ENCODE measurements around the gene BARD1.
"Not testable (repeated sequence)": the region's sequence is repeated elsewhere in the genome, so short reads cannot be mapped to it uniquely, and the experiment has no call there.

BARD1 gene

GRCh38 chr2:214800180-214800579 lies 9.3 kb downstream of the BARD1 start:
- DNase-seq (ENCODE audit: low spot score) = no peak
- TF ChIP-seq CTCF (IDR thresholded peaks at IDR 0.05; ENCODE audit: extremely low read depth, missing control alignments) = no peak

GRCh38 chr2:214796911-214797310 lies 12.6 kb downstream of the BARD1 start:
- no peak for TF ChIP-seq CTCF (IDR thresholded peaks at IDR 0.05; ENCODE audit: extremely low read depth, missing control alignments)
- no peak for DNase-seq (ENCODE audit: low spot score)

- DNase-seq (ENCODE audit: low spot score) = not testable (repeated sequence)
These were observed 26.3 kb downstream of the BARD1 start for GRCh38 chr2:214783181-214783580.

- TF ChIP-seq CTCF (IDR thresholded peaks at IDR 0.05; ENCODE audit: extremely low read depth, missing control alignments) = no peak
- DNase-seq (ENCODE audit: low spot score) = no peak
These were observed 26.8 kb downstream of the BARD1 start for GRCh38 chr2:214782671-214783070.

GRCh38 chr2:214781226-214781625 lies 28.3 kb downstream of the BARD1 start:
- TF ChIP-seq CTCF (IDR thresholded peaks at IDR 0.05; ENCODE audit: extremely low read depth, missing control alignments) = no peak
- no peak for DNase-seq (ENCODE audit: low spot score)

GRCh38 chr2:214775971-214776370 lies 33.5 kb downstream of the BARD1 start:
- no peak for DNase-seq (ENCODE audit: low spot score)
- TF ChIP-seq CTCF (IDR thresholded peaks at IDR 0.05; ENCODE audit: extremely low read depth, missing control alignments) = no peak

- no peak for TF ChIP-seq CTCF (IDR thresholded peaks at IDR 0.05; ENCODE audit: extremely low read depth, missing control alignments)
- no peak for DNase-seq (ENCODE audit: low spot score)
These were observed 35.4 kb downstream of the BARD1 start for GRCh38 chr2:214774108-214774507.

- no peak for TF ChIP-seq CTCF (IDR thresholded peaks at IDR 0.05; ENCODE audit: extremely low read depth, missing control alignments)
- DNase-seq (ENCODE audit: low spot score) = no peak
These were observed 37.0 kb downstream of the BARD1 start for GRCh38 chr2:214772443-214773015.
